HG03025 (cell line): Measurements from ENCODE around the gene ITGB4.

ENCODE experiments used
- ATAC-seq: cut with Tn5 transposase; IDR thresholded peaks from one replicate; pipeline ENCODE4 v1.9.1; 2021; ENCODE audit warnings: mild to moderate bottlenecking, moderate library complexity; ENCODE audit not compliant: unreplicated experiment, low FRiP score

ITGB4 gene

DNA sequence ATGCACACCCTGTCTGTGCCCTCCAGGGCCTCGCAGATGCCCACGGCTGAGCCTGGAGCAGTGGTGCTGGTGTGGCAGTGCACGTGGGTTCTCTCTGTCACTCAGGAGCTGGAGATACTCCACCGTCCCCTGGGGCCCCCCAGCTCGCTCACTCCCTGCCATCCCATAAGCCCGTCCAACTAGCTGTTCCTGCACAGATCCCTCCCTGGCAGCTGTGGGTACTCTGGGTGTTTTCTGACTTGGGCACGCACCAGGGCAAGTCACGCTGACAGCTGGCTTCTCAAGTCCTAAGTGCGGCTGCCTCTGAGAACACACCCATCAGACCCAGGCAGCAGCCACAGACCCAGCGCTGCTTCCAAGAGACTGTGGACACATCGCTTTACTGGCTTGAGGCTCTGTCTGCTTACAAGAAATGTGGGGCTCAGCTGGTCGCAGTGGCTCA lies 25.4 kb upstream of the ITGB4 start:
- no peak for ATAC-seq

DNA sequence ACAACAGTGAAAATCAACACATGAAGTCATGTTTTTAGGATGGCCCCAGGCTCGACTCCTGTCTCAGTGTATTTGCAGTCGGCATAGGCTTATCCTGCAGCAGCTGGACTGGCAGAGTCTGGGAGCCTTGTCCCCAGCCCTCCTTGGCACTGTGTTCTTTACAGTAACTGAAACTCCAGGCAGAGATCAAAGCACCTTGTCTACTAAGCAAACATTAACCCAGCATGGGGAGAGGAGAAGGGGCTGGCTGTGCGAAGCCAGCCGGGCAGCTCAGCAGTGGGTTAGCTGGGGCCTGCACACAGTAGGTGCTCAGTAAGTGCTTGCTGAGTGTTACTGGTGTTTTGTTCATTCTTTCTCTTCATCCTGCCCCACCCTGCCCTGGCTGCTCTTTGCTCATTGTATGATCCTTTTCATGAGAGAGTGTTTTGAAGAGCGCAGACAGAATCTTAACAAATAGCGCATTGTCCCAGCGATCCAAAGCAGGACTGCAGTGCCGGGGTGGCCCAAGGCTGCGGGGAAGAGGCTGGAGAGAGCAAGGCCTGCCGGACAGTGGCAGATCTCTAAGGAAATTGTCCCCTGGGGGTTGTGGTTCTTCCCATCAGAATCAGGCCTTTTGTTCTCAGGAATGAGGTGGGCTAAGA lies 23.5 kb upstream of the ITGB4 start:
- no peak for ATAC-seq

DNA sequence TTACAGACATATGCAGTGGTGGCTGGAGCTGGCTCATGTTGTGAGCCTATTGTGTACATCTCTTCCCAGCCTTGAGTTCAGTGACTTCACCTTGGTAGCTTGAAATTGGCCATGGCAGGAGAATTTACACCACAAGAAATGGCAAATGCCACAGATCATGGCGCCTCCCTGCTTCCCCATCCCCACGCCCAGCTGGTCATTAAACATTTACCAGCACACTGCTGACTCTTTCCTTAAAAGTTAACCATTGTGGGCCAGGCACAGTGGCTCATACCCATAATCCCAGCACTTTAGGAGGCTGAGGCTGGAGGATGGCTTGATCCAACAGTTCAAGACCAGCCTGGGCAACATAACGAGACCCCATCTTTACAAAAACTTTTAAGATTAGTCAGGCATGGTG lies 22.6 kb upstream of the ITGB4 start:
- ATAC-seq, result no peak

DNA sequence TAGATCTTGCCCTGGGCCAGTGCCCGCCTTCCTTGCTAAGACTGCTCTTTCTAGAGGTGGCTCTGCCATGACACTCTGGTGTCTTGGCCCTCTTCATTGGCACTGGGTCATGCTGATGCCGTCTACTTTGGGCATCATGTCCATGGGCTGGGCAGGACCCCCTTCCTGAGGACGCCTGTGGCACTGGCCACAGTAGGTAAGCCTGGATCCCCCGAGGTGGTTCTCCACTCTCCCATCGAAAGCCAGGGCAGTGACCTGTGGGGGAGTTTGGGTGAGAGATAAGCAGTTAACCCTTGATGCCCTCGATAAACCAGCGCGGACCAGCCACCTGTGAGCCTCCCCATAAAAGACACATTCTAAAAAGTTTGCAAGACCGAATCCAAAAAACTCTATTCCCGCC lies 20.0 kb upstream of the ITGB4 start:
- no peak for ATAC-seq

DNA sequence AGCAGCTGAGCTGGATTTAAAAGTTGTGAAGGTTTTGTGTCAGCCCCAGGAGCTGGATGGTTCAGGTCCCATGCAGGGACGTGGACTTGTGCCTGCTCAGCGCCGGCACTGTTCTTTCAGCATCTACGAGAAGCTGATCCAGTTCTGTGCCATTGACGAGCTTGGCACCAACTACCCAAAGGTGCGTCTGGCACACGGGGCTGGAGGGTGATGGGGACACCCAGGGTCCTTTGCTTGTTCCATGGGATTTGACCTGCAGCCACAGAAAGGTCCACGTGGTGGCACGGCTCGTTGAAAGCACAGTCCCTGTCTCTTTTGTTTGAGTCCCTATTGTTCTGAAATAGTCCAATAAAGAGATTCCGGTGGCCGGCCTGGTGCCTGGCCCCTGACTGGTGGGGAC lies 18.1 kb upstream of the ITGB4 start:
- ATAC-seq, result no peak

- ATAC-seq, result no peak
These were observed 17.7 kb upstream of the ITGB4 start for GRCh38 chr17:75703591-75703990.

GRCh38 chr17:75704963-75705875 lies 16.0 kb upstream of the ITGB4 start:
- ATAC-seq, result no peak

- ATAC-seq, result no peak
These were observed 15.1 kb upstream of the ITGB4 start for GRCh38 chr17:75706042-75706728.

GRCh38 chr17:75707079-75707571 lies 14.1 kb upstream of the ITGB4 start:
- no peak for ATAC-seq

DNA sequence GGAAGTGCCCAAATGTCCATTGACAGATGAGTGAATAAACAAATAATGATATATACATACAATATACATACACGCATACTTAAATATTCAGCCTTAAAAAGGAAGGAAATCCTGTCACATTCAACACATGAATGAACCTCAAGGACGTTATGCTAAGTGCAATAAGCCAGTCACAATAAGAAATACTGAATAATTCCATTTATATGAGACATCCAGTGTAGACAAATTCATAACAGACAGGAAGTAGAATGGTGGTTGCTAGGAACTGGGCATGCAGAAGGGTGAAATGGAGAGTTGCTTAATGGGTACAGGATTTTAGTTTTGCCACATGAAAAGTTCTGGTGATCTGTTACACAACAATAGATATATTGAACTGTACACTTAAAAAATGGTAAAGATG lies 8.8 kb upstream of the ITGB4 start:
- no peak for ATAC-seq

- no peak for ATAC-seq
These were observed 1.5 kb upstream of the ITGB4 start for GRCh38 chr17:75719732-75720131.

GRCh38 chr17:75721463-75722011 lies 278 bp downstream of the ITGB4 start:
- ATAC-seq, result no peak

- no peak for ATAC-seq
These were observed 817 bp downstream of the ITGB4 start for GRCh38 chr17:75722076-75722475.

GRCh38 chr17:75722542-75723095 lies 1.4 kb downstream of the ITGB4 start:
- no peak for ATAC-seq

- no peak for ATAC-seq
These were observed 2.1 kb downstream of the ITGB4 start for GRCh38 chr17:75723171-75723930.

DNA sequence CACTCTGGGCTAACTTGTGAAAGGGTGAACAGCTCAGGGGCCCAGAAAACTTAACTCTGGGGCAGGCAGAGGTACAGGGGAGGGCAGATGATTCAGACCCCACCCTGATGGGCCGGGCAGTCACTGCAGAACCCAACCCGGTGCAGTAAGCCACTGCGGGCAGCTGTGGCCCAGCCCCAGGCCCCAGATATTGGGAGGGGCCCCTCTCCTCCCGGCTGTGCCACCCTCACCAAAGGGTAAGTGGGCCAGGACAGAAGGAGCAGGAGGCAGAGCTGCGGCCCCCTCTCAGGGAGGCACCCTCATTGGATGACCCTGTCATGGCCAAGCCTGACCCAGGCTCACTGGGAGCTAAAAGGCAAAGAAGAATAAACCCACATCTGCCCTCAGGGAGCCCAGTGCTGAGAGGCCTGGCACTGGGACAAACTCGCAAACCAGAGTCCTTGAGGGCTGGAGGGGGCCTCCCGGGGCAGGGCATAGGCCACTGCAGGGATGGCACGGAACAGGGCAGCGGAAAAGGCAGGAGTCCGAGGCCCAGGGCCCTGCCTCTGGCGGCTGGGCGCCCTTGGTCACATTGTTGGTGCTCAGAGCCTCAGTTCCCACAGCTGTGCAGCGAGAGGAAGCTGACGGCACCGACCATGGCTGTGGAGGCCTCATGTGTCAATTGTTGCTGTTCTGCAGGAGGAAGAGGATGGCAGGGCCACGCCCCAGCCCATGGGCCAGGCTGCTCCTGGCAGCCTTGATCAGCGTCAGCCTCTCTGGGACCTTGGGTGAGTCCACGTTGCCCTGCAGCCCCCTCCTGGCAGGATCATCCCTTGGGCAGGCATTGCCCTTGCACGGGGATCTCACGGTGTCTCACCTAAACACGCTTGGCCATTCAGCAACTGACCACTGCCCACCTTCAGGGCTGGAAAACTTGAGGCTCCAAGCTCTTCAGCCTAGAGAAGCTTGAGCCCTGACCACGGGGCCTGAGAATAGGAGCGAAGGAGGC lies 3.1 kb downstream of the ITGB4 start:
- no peak for ATAC-seq

DNA sequence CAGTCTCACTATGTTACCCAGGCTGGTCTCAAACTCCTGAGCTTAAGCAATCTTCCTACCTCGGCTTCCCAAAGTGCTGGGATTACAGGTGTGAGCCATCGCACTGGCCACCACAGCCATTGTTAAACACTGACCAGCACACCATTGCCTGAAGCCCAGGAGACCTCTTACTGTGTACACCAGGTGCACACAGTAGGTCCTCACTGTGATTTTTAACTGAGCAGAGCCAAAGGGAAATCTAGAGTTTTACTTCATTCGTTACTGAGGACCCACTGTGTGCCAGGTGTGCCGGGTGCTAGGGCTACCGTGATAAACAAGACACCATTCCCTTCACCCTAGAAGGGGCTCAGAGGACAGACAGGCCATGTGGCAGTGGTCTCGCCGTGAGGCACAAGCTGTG lies 4.2 kb downstream of the ITGB4 start:
- no peak for ATAC-seq

DNA sequence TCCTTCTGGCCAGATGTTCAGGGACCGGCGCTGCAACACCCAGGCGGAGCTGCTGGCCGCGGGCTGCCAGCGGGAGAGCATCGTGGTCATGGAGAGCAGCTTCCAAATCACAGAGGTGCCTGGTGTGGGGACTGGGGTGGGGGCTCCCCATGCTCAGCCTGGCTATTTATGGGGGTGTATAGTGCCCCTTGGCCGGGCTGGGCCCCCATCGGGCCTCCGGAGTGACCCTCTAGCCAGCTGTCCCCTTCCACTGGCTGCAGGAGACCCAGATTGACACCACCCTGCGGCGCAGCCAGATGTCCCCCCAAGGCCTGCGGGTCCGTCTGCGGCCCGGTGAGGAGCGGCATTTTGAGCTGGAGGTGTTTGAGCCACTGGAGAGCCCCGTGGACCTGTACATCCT lies 6.1 kb downstream of the ITGB4 start:
- ATAC-seq, result no peak

- ATAC-seq, result no peak
These were observed 8.1 kb downstream of the ITGB4 start for GRCh38 chr17:75729351-75729750.
